SK-N-MC (cell line): ENCODE results near the gene POLR1C.

Experiments
- DNase-seq: peaks from one replicate; pipeline ENCODE4 v3.0.0-alpha.2; 2011; ENCODE audit warnings: low read depth, low spot score
- H3K27ac ChIP-seq: fragments of 200-600 bp; sonication (generic); 2 replicates; pipeline ENCODE4 v1.5.1; 2016; ENCODE audit warnings: mixed run types
- H3K36me3 ChIP-seq: fragments of 200-600 bp; sonication (generic); 2 replicates; pipeline ENCODE4 v1.6.1; 2017; ENCODE audit warnings: antibody characterized with exemption, low read length, mixed read lengths; ENCODE audit not compliant: insufficient read depth
- H3K4me3 ChIP-seq: fragments of 200-600 bp; sonication (generic); 2 replicates; pipeline ENCODE4 v1.5.1; 2016
- H3K9ac ChIP-seq: fragments of 200-600 bp; sonication (generic); 2 replicates; pipeline ENCODE4 v1.8.0; 2017; ENCODE audit warnings: mixed run types, mixed read lengths; ENCODE audit not compliant: insufficient read length
- H3K9me3 ChIP-seq: fragments of 200-600 bp; sonication (generic); 2 replicates; pipeline ENCODE4 v1.6.1; 2017; ENCODE audit warnings: low read depth, mild to moderate bottlenecking, antibody characterized with exemption, low read length, moderate library complexity, mixed read lengths
- EZH2 ChIP-seq: fragments of 200-600 bp; sonication (generic); IDR thresholded peaks from one replicate; pipeline ENCODE4 v1.6.1; 2017; ENCODE audit warnings: antibody characterized with exemption
- FOXP2 ChIP-seq: optimal IDR thresholded peaks from 2 replicates; pipeline ENCODE3; 2011; ENCODE audit warnings: mild to moderate bottlenecking, moderate library complexity; ENCODE audit not compliant: insufficient read depth; ENCODE audit errors: extremely low read length, control extremely low read depth
- POLR2AphosphoS5 ChIP-seq: IDR thresholded peaks from 2 replicates; pipeline ENCODE4 v1.6.1; 2012; ENCODE audit warnings: mild to moderate bottlenecking, low read depth, low read length, borderline replicate concordance

POLR1C gene

DNA sequence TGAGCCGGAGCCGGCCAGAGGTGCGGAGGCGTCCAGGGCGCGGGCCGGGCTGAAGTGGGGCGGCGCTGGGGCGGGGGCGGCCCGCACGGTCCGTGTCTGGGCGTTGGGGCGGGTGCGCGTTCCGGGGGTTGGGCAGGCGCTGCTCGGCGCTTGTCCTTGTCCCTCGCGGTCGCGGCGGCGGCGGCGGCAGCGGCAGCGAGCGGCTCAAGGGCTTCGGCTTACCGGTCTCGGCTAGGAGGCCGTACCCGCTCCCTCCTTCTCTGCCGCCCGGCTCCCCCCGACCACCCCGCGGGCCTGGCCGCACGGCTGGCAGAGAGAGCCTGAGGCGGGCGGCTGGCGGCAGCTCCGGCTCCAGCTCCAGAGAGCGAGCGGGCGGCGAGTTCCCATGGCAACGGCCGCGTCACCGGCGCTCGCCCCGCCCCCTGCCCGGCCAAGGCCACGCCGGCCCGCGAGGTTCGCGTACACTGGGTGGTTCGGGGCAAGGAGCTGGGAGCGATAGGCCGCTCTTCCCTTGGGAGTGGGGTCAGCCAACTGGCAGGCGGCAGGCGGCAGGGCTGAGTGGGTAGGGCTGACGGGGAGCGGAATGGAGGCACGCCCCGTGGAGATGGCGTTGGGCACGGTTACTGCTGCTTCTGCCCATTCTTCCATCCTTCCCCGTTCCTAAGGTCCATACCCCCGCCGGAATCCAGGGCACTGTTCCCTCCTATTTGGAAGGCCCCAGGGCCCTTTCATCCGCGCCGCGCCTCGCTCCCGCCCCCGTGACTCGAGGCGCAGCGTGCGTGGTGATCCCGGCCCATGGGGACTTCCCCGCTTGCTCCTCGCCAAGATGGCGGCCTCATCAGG is 6.7 kb upstream of the POLR1C start, which contains the start of gene LRRC73:
Gene LRRC73, minus strand, starts transcription at position 363 of the 843 bp plus-strand sequence. CDS start 561 bp downstream, outside the sequence.
- peak within 1 kb of the TSS; percentile 82 for H3K4me3 ChIP-seq
- TF ChIP-seq EZH2 (no peak), FOXP2 (no peak), POLR2AphosphoS5 (no peak)
- no peak within 1 kb of the TSS for H3K27ac ChIP-seq
- no peak for DNase-seq
- H3K36me3 ChIP-seq = peaks cover 30% of the 10 kb centered on the region
- no peak within 1 kb of the TSS for H3K9ac ChIP-seq
- H3K9me3 ChIP-seq = no peaks in the 10 kb centered on the region

DNA sequence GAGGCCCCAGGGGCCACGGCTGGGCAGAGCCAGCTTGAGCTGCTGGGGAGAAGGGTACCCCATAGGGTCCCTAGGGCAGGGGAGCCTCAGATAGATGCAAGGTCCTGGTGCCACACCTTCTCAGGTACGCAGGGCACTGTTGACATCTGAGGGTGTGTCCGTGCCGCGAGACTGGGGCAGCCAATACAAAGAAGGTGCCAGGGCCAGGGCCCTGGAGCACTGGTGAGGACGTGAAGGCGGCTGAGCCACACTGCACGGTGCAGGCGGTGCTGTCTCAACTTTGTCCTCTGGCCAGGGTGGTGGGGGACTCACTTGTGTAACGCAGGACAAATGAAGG is 6.1 kb upstream of the POLR1C start:
- Histone ChIP-seq H3K9me3 (no peaks in the 10 kb centered on the region), H3K4me3 (no peak overlapping the region), H3K9ac (no peak overlapping the region), H3K36me3 (peaks cover 36% of the 10 kb centered on the region), H3K27ac (no peak overlapping the region)
- no peak for DNase-seq
- TF ChIP-seq EZH2 = no peak
- TF ChIP-seq POLR2AphosphoS5 = no peak
- no peak for TF ChIP-seq FOXP2

DNA sequence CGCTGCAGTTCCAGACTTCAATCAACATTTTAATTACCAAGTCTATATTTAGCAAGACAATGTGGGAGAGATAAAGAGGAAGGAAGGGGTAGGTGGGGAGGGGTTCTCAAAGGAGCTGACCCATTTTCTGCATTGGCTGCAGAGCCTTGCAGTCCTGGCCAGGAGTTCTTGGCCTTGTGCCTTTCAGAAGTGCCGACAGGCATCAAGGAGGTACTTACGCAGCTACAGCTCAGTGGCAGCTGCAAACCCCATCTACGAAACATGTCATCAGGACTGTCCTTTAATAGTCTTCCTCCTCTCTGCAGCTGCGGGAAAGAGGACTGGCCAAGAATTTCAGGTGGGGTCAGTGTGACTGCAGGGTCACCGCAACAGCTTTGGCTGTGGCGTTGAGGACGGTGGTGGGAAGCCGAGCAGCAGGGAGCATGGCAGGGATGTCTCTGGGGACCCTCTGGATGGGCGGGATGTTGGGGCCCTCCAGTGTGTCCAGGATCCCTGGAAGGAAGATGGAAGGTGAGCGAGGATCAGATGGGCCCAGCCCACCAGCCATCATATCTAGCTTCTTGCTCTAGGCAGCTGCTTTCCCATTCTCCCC is 5.0 kb upstream of the POLR1C start:
- Histone ChIP-seq H3K9ac (no peak overlapping the region), H3K9me3 (no peaks in the 10 kb centered on the region), H3K4me3 (no peak overlapping the region), H3K36me3 (peaks cover 37% of the 10 kb centered on the region), H3K27ac (no peak overlapping the region)
- no peak for DNase-seq
- no peak for TF ChIP-seq EZH2
- no peak for TF ChIP-seq POLR2AphosphoS5
- TF ChIP-seq FOXP2 = no peak

DNA sequence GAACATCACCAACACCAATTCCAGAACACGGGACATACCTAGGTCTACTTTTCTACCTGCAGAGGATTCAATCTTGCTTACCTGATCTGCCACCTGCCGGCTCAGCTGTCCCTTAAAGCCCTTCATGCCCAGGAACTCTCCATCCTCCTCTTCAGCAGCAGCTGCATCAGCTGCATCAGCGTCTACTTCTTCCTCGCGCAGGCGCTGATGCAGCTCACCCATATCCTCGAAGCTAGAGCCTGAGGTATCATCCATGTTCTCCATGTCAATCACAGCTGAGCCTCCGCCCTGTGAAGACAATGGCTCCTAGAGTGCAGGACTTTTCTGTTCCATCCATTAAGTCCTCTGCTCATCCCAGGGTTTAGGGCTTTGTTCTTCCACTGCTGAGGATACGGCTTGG is 1.1 kb upstream of the POLR1C start:
- no peak for TF ChIP-seq EZH2
- Histone ChIP-seq H3K9me3 (no peaks in the 10 kb centered on the region), H3K36me3 (peaks cover 57% of the 10 kb centered on the region), H3K27ac (no peak overlapping the region), H3K4me3 (peak overlapping the region; percentile 99), H3K9ac (peak overlapping the region; percentile 96)
- no peak for DNase-seq

DNA sequence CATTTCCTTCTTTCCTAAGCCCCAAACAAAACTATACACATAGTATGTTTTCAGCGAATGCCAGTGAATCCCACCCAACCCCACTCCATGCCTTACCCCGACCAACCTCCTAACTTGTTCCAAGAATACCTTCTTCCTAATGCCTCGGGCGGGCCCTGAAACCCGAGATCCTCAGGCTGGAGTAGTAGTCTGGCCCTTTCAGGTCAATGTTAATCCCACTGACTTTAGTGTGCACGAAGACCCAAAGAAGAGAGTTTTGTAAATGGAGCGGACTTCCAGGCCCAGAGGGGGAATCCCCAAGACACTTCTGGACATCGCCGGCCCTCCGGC is 557 bp upstream of the POLR1C start:
- no peak for TF ChIP-seq POLR2AphosphoS5
- no peak for TF ChIP-seq EZH2
- no peak for TF ChIP-seq FOXP2
- H3K27ac ChIP-seq = peak overlapping the region; percentile 59; the same call in 1 of the 2 replicates
- H3K9me3 ChIP-seq = no peaks in the 10 kb centered on the region
- H3K4me3 ChIP-seq = peak overlapping the region; percentile 99
- peaks cover 62% of the 10 kb centered on the region for H3K36me3 ChIP-seq
- peak overlapping the region; percentile 96 for H3K9ac ChIP-seq
- no peak for DNase-seq

DNA sequence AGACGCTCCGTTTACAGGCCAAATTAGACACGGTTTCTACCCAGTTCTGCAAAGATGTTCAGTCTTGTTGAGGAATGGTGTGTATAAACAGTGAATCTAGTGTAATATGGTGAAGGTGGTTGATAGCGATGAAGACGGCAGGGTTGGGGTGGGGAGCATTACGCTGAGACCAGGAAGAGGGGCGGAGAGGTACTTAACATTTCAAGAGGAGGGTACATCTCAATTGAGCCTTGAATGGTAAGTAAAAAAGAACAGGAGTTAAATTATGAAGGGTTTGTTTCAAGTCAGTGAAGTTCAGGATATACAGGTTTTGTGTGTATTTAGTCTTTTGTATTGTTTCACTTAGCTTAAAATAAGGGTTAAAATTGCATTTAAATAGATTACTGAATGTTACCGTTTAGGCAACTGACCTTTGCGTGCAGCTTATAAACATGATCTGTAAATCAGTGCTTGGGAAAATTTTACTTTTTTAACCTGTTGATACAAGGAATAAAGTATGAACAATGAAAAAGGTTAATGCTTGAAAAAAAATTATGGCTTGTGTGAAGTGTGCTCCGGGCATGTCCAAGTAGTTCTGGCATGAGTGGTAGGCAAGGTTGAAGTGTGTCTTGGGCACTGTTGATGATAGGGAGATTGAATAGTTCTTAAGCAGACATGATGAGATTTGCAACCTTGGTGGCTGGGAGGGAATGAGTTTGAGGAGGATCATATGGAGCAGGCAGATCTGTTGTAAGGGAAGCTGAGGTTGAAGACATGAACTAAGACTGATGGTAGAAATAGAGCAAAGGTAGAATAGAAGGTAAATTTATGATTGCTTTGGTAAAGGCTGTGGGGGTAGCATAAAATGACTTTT is 842 bp downstream of the POLR1C start:
- H3K4me3 ChIP-seq = peak overlapping the region; percentile 99
- H3K9me3 ChIP-seq = no peaks in the 10 kb centered on the region
- no peak for DNase-seq
- H3K9ac ChIP-seq = peak overlapping the region; percentile 96
- TF ChIP-seq FOXP2 (no peak), POLR2AphosphoS5 (no peak), EZH2 (no peak)
- H3K36me3 ChIP-seq = peaks cover 63% of the 10 kb centered on the region
- H3K27ac ChIP-seq = peak overlapping the region; percentile 73; the same call in 1 of the 2 replicates

DNA sequence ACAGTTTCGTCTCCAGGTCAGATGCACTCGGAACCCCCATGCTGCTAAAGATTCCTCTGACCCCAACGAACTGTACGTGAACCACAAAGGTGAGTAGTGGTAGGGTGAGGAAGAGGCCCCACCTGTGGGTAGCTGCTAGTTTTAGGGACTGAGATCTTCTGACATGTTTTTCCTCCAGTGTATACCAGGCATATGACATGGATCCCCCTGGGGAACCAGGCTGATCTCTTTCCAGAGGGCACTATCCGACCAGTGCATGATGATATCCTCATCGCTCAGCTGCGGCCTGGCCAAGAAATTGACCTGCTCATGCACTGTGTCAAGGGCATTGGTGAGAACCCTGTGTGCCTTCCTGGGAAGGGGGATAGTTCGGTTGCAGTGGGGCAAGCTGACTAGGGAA is 3.2 kb downstream of the POLR1C start:
- DNase-seq = no peak
- Histone ChIP-seq H3K9ac (no peak overlapping the region), H3K4me3 (no peak overlapping the region), H3K9me3 (no peaks in the 10 kb centered on the region), H3K36me3 (peaks cover 69% of the 10 kb centered on the region), H3K27ac (no peak overlapping the region)
- no peak for TF ChIP-seq EZH2
- 0 out of 2 replicates have a peak, but pooled peaks have one; percentile 14 for TF ChIP-seq POLR2AphosphoS5

DNA sequence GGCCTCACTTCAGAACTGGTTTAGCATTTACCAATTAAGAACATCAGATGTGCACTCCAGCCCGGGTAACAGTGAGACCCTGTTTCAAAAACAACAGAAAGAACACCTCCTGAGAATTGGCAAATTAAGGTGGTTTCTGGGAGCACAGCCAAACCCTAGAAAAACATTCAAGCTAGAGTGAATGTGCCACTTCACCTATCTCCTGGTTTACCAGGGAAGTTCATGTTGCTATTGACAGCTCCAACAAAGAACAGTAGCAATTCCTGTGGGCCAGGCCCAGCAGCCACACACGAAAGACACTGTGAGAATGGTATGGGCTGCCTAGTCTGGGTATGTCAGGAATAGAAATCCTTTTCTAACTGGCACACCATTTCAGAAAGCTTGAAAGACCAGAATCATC is 4.9 kb downstream of the POLR1C start:
- DNase-seq = no peak
- Histone ChIP-seq H3K27ac (no peak overlapping the region), H3K9ac (no peak overlapping the region), H3K4me3 (no peak overlapping the region), H3K36me3 (peaks cover 79% of the 10 kb centered on the region), H3K9me3 (no peaks in the 10 kb centered on the region)
- TF ChIP-seq EZH2 = no peak
- no peak for TF ChIP-seq POLR2AphosphoS5
- TF ChIP-seq FOXP2 = no peak
